GM23338 (cell line): ENCODE data around the gene SCYGR1. TPM values are rescaled to one million over a fixed set of nuclear protein-coding genes. Genes with fewer than 3 reads are reported as not detected.

Source experiments
- ATAC-seq: fragments of 200-7000 bp; cut with Tn5 transposase; 3 replicates; pipeline ENCODE4 v1.9.1; 2020
- DNase-seq: peaks from one replicate; pipeline ENCODE4 v3.0.0-alpha.2; 2015; ENCODE audit warnings: low spot score
- H2AFZ ChIP-seq: fragments of 200-600 bp; sonication (generic); 2 replicates; pipeline ENCODE4 v1.8.0; 2016; ENCODE audit warnings: antibody characterized with exemption, mild to moderate bottlenecking, moderate library complexity
- H3F3A ChIP-seq: fragments of 200-600 bp; sonication (generic); replicated peaks from 2 replicates; pipeline ENCODE4 v1.8.0; 2017; ENCODE audit warnings: antibody characterized with exemption, mixed run types, low read depth
- H3K27ac ChIP-seq: fragments of 200-600 bp; sonication (generic); 2 replicates; pipeline ENCODE4 v1.6.1; 2016; ENCODE audit warnings: low read depth
- H3K27me3 ChIP-seq: fragments of 200-600 bp; sonication (generic); 2 replicates; pipeline ENCODE4 v1.8.0; 2016; ENCODE audit warnings: mild to moderate bottlenecking, mixed run types, moderate library complexity; ENCODE audit not compliant: insufficient read depth
- H3K36me3 ChIP-seq: fragments of 200-600 bp; sonication (generic); 2 replicates; pipeline ENCODE4 v1.8.0; 2016; ENCODE audit warnings: mild to moderate bottlenecking; ENCODE audit not compliant: insufficient read depth
- H3K4me1 ChIP-seq: fragments of 200-600 bp; sonication (generic); 2 replicates; pipeline ENCODE4 v1.8.0; 2016; ENCODE audit warnings: mild to moderate bottlenecking, moderate library complexity; ENCODE audit not compliant: insufficient read depth
- H3K4me2 ChIP-seq: fragments of 200-600 bp; sonication (generic); 2 replicates; pipeline ENCODE4 v1.7.1; 2017; ENCODE audit warnings: mixed run types
- H3K4me3 ChIP-seq: fragments of 200-600 bp; sonication (generic); 2 replicates; pipeline ENCODE4 v1.6.1; 2016; ENCODE audit warnings: mixed run types
- H3K79me2 ChIP-seq: fragments of 200-600 bp; sonication (generic); replicated peaks from 2 replicates; pipeline ENCODE4 v1.8.0; 2017; ENCODE audit warnings: mild to moderate bottlenecking; ENCODE audit not compliant: insufficient read depth
- H3K9me2 ChIP-seq: fragments of 200-600 bp; sonication (generic); 2 replicates; pipeline ENCODE4 v1.8.0; 2017; ENCODE audit not compliant: insufficient read depth
- H4K20me1 ChIP-seq: fragments of 200-600 bp; sonication (generic); replicated peaks from 2 replicates; pipeline ENCODE4 v1.8.0; 2017; ENCODE audit warnings: mild to moderate bottlenecking; ENCODE audit not compliant: insufficient read depth
- H3K27ac Mint-ChIP-seq: 2 replicates; pipeline ENCODE4 v1.8.0; 2020; ENCODE audit warnings: inconsistent platforms, mild to moderate bottlenecking, moderate library complexity, mixed read lengths
- H3K27me3 Mint-ChIP-seq: 3 replicates; pipeline ENCODE4 v1.8.0; 2022; ENCODE audit warnings: low read depth, mild to moderate bottlenecking, moderate library complexity, mixed read lengths, inconsistent platforms; ENCODE audit not compliant: insufficient read depth, poor library complexity
- H3K36me3 Mint-ChIP-seq: 3 replicates; pipeline ENCODE4 v1.8.0; 2021; ENCODE audit warnings: low read depth, mild to moderate bottlenecking, inconsistent platforms, moderate library complexity, mixed read lengths
- H3K4me1 Mint-ChIP-seq: 3 replicates; pipeline ENCODE4 v1.8.0; 2020; ENCODE audit warnings: mild to moderate bottlenecking, inconsistent platforms, mixed read lengths
- H3K4me3 Mint-ChIP-seq: 3 replicates; pipeline ENCODE4 v1.8.0; 2021; ENCODE audit warnings: moderate library complexity, mild to moderate bottlenecking, inconsistent platforms, mixed read lengths
- H3K9me3 Mint-ChIP-seq: 3 replicates; pipeline ENCODE4 v1.8.0; 2020; ENCODE audit warnings: moderate library complexity, mild to moderate bottlenecking, inconsistent platforms, mixed read lengths
- CREB1 ChIP-seq: fragments of 250-450 bp; sonication (Bioruptor Pico); IDR thresholded peaks from 2 replicates; pipeline ENCODE4 v1.5.0; 2020; ENCODE audit warnings: low read depth, mild to moderate bottlenecking, moderate library complexity
- EZH2 ChIP-seq: fragments of 200-600 bp; sonication (generic); IDR thresholded peaks from one replicate; pipeline ENCODE4 v1.8.0; 2017; ENCODE audit warnings: antibody characterized with exemption, mild to moderate bottlenecking, low read depth; ENCODE audit not compliant: unreplicated experiment
- EZH2phosphoT487 ChIP-seq: fragments of 200-600 bp; sonication (generic); IDR thresholded peaks from one replicate; pipeline ENCODE4 v1.8.1; 2018; ENCODE audit warnings: antibody characterized with exemption; ENCODE audit not compliant: unreplicated experiment
- JUNB ChIP-seq: IDR thresholded peaks from one replicate; pipeline ENCODE4 v1.6.1; 2016; ENCODE audit warnings: antibody characterized with exemption; ENCODE audit not compliant: unreplicated experiment
- NANOG ChIP-seq: IDR thresholded peaks from 2 replicates; pipeline ENCODE4 v1.6.1; 2016; ENCODE audit warnings: antibody characterized with exemption, borderline replicate concordance
- POLR2AphosphoS5 ChIP-seq: IDR thresholded peaks from 2 replicates; pipeline ENCODE4 v1.6.1; 2016; ENCODE audit warnings: antibody characterized with exemption, low read depth
- STAT1 ChIP-seq: IDR thresholded peaks from one replicate; pipeline ENCODE4 v1.6.1; 2016; ENCODE audit warnings: antibody characterized with exemption; ENCODE audit not compliant: unreplicated experiment
- ZNF114 ChIP-seq: fragments of 250-450 bp; sonication (Bioruptor Pico); IDR thresholded peaks from 2 replicates; pipeline ENCODE4 v1.5.0; 2020; ENCODE audit warnings: mild to moderate bottlenecking, moderate library complexity
- ZNF331 ChIP-seq: fragments of 250-450 bp; sonication (Bioruptor Pico); IDR thresholded peaks from 2 replicates; pipeline ENCODE4 v1.5.0; 2020; ENCODE audit warnings: low read depth, mild to moderate bottlenecking, moderate library complexity
- polyA plus RNA-seq: library from polyadenylated mRNA; unstranded; fragments of >200 nt; fragmentation: Nextera tagmentation; extraction: Ambion mirVana; gene quantifications from 2 replicates; pipeline ENCODE4 v1.2.1, GENCODE V29; 2016
- total RNA-seq: library from RNA; depleted of rRNA; stranded (reverse); fragments of >200 nt; shearing (Covaris generic); gene quantifications from 2 replicates; pipeline ENCODE4 v1.2.3, GENCODE V29; 2014
- TF ChIP-seq, protein P1 (sequence below): IDR thresholded peaks from 2 replicates; pipeline ENCODE4 v1.6.1; 2016; ENCODE audit warnings: antibody characterized with exemption
- TF ChIP-seq, protein P2 (sequence below): fragments of 250-450 bp; sonication (Bioruptor Pico); IDR thresholded peaks from 2 replicates; pipeline ENCODE4 v1.5.0; 2020; ENCODE audit warnings: mild to moderate bottlenecking, moderate library complexity
- TF ChIP-seq, protein P3 (sequence below): IDR thresholded peaks from one replicate; pipeline ENCODE4 v1.6.1; 2018; ENCODE audit warnings: antibody characterized with exemption; ENCODE audit not compliant: unreplicated experiment

SCYGR1 gene
- total and polyA plus RNA-seq, 2 experiments from 2014 or later = not detected

DNA sequence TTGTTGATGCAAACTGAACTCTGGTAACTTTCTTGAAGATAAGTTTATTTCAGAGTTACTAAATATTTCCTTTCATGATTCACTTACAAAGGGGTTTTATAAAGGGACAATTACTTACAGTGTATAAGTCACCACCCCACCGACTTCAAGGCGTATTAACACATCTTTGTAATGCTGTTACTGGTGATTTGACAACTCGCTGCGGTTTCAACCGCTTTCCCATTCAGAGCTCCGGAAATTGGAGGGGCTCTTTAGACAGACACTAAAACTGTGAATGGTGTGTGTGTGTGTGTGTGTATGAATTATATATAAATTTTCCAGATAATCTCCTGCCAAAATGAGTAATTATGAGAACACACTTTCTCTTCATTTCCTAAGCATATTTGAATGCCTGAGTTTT is 13.6 kb downstream of the SCYGR1 start (continued):
- TF ChIP-seq, protein P1, sequence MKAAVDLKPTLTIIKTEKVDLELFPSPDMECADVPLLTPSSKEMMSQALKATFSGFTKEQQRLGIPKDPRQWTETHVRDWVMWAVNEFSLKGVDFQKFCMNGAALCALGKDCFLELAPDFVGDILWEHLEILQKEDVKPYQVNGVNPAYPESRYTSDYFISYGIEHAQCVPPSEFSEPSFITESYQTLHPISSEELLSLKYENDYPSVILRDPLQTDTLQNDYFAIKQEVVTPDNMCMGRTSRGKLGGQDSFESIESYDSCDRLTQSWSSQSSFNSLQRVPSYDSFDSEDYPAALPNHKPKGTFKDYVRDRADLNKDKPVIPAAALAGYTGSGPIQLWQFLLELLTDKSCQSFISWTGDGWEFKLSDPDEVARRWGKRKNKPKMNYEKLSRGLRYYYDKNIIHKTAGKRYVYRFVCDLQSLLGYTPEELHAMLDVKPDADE = no peak
- TF ChIP-seq STAT1 (no peak), EZH2 (no peak), EZH2phosphoT487 (no peak)

DNA sequence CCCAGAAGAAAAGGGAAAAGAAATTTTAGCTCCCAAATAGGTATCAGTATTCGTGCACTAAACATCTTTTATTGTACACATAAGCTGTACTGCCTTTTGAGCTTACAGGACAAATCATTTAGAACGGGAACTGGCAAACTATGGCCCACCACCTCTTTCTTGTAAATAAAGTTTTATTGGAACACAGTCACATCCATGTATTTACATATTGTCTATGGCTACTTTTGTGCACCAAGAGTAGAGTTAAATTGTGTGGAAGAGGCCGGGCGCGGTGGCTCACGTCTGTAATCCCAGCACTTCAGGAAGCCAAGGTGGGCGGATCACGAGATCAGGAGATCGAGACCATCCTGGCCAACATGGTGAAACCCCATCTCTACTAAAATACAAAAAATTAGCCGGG is 14.4 kb downstream of the SCYGR1 start:
- no peak overlapping the region for H3K4me2 ChIP-seq

More for the DNA sequence above, 14.4 kb downstream of the SCYGR1 start:
- no peak overlapping the region for H3K27ac Mint-ChIP-seq
- Histone ChIP-seq H3K4me1 (peaks cover 9% of the 10 kb centered on the region), H3K27me3 (no peaks in the 10 kb centered on the region), H3K4me3 (no peak overlapping the region), H2AFZ (no peak overlapping the region), H3K79me2 (no peaks in the 10 kb centered on the region), H4K20me1 (no peaks in the 10 kb centered on the region), H3K9me2 (no peaks in the 10 kb centered on the region), H3K36me3 (no peaks in the 10 kb centered on the region), H3K27ac (no peak overlapping the region), H3F3A (no peaks in the 10 kb centered on the region)
- H3K4me1 Mint-ChIP-seq = peaks cover 16% of the 10 kb centered on the region
- ATAC-seq (no peak), DNase-seq (no peak)
- no peaks in the 10 kb centered on the region for H3K9me3 Mint-ChIP-seq
- no peak overlapping the region for H3K4me3 Mint-ChIP-seq
- TF ChIP-seq, protein P2, sequence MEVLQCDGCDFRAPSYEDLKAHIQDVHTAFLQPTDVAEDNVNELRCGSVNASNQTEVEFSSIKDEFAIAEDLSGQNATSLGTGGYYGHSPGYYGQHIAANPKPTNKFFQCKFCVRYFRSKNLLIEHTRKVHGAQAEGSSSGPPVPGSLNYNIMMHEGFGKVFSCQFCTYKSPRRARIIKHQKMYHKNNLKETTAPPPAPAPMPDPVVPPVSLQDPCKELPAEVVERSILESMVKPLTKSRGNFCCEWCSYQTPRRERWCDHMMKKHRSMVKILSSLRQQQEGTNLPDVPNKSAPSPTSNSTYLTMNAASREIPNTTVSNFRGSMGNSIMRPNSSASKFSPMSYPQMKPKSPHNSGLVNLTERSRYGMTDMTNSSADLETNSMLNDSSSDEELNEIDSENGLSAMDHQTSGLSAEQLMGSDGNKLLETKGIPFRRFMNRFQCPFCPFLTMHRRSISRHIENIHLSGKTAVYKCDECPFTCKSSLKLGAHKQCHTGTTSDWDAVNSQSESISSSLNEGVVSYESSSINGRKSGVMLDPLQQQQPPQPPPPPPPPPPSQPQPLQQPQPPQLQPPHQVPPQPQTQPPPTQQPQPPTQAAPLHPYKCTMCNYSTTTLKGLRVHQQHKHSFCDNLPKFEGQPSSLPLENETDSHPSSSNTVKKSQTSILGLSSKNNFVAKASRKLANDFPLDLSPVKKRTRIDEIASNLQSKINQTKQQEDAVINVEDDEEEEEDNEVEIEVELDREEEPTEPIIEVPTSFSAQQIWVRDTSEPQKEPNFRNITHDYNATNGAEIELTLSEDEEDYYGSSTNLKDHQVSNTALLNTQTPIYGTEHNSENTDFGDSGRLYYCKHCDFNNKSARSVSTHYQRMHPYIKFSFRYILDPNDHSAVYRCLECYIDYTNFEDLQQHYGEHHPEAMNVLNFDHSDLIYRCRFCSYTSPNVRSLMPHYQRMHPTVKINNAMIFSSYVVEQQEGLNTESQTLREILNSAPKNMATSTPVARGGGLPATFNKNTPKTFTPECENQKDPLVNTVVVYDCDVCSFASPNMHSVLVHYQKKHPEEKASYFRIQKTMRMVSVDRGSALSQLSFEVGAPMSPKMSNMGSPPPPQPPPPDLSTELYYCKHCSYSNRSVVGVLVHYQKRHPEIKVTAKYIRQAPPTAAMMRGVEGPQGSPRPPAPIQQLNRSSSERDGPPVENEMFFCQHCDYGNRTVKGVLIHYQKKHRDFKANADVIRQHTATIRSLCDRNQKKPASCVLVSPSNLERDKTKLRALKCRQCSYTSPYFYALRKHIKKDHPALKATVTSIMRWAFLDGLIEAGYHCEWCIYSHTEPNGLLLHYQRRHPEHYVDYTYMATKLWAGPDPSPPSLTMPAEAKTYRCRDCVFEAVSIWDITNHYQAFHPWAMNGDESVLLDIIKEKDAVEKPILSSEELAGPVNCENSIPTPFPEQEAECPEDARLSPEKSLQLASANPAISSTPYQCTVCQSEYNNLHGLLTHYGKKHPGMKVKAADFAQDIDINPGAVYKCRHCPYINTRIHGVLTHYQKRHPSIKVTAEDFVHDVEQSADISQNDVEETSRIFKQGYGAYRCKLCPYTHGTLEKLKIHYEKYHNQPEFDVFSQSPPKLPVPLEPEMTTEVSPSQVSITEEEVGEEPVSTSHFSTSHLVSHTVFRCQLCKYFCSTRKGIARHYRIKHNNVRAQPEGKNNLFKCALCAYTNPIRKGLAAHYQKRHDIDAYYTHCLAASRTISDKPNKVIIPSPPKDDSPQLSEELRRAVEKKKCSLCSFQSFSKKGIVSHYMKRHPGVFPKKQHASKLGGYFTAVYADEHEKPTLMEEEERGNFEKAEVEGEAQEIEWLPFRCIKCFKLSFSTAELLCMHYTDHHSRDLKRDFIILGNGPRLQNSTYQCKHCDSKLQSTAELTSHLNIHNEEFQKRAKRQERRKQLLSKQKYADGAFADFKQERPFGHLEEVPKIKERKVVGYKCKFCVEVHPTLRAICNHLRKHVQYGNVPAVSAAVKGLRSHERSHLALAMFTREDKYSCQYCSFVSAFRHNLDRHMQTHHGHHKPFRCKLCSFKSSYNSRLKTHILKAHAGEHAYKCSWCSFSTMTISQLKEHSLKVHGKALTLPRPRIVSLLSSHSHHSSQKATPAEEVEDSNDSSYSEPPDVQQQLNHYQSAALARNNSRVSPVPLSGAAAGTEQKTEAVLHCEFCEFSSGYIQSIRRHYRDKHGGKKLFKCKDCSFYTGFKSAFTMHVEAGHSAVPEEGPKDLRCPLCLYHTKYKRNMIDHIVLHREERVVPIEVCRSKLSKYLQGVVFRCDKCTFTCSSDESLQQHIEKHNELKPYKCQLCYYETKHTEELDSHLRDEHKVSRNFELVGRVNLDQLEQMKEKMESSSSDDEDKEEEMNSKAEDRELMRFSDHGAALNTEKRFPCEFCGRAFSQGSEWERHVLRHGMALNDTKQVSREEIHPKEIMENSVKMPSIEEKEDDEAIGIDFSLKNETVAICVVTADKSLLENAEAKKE = no peak
- TF ChIP-seq ZNF114 (CRISPR knock-in tag) (no peak), ZNF331 (CRISPR knock-in tag) (no peak), EZH2 (no peak), POLR2AphosphoS5 (no peak), EZH2phosphoT487 (no peak), NANOG (no peak), CREB1 (no peak), JUNB (no peak), STAT1 (no peak)
- TF ChIP-seq, protein P3, sequence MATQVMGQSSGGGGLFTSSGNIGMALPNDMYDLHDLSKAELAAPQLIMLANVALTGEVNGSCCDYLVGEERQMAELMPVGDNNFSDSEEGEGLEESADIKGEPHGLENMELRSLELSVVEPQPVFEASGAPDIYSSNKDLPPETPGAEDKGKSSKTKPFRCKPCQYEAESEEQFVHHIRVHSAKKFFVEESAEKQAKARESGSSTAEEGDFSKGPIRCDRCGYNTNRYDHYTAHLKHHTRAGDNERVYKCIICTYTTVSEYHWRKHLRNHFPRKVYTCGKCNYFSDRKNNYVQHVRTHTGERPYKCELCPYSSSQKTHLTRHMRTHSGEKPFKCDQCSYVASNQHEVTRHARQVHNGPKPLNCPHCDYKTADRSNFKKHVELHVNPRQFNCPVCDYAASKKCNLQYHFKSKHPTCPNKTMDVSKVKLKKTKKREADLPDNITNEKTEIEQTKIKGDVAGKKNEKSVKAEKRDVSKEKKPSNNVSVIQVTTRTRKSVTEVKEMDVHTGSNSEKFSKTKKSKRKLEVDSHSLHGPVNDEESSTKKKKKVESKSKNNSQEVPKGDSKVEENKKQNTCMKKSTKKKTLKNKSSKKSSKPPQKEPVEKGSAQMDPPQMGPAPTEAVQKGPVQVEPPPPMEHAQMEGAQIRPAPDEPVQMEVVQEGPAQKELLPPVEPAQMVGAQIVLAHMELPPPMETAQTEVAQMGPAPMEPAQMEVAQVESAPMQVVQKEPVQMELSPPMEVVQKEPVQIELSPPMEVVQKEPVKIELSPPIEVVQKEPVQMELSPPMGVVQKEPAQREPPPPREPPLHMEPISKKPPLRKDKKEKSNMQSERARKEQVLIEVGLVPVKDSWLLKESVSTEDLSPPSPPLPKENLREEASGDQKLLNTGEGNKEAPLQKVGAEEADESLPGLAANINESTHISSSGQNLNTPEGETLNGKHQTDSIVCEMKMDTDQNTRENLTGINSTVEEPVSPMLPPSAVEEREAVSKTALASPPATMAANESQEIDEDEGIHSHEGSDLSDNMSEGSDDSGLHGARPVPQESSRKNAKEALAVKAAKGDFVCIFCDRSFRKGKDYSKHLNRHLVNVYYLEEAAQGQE = no peak
- TF ChIP-seq, protein P1 = no peak
- no peaks in the 10 kb centered on the region for H3K27me3 Mint-ChIP-seq
- no peaks in the 10 kb centered on the region for H3K36me3 Mint-ChIP-seq
